ENCODE data around the gene TMEM233. TPM values are rescaled to one million over a fixed set of nuclear protein-coding genes. Genes with fewer than 3 reads are reported as not detected.

TMEM233 gene
- total RNA-seq, 5 donors from 2014 or later (not counting 1 experiment from before 2014, with no cell fraction given): not detected

- no peaks in the 10 kb centered on the region for H3K9me3 ChIP-seq
- peaks cover 0 to 12% (median 10%) of the 10 kb centered on the region in 3 donors for H3K4me1 Mint-ChIP-seq
- ChIA-PET CTCF (no interaction called here), POLR2A (no interaction called here)
- H3K27ac Mint-ChIP-seq: no peak overlapping the region
- H3K27me3 ChIP-seq (replicated peaks in 1 of 2; ENCODE audit: control insufficient read depth in 2 of 2, extremely low read depth in 1 of 2, insufficient read depth in 2 of 2, low read length in 1 of 2): no peaks in the 10 kb centered on the region
- ATAC-seq (replicated peaks in 1 of 4) (no peak), DNase-seq (no peak)
- H3K27me3 Mint-ChIP-seq: no peaks in the 10 kb centered on the region
- H3K27ac ChIP-seq (ENCODE audit: low read length): no peak overlapping the region
- H3K36me3 Mint-ChIP-seq: peaks cover 26% of the 10 kb centered on the region
- peaks cover 7 to 28% of the 10 kb centered on the region in 2 donors for H3K36me3 ChIP-seq (ENCODE audit: control insufficient read depth in 2 of 2, extremely low read depth in 1 of 2, insufficient read depth in 1 of 2, low read length in 1 of 2)
- H3K4me1 ChIP-seq (ENCODE audit: control insufficient read depth in 1 of 2, extremely low read depth in 1 of 2, insufficient read depth in 2 of 2, low read length in 2 of 2): no peaks in the 10 kb centered on the region
- 80% methylated on average over 1 of the region's 3 CpGs for WGBS (ENCODE audit: insufficient coverage)
- no peaks in the 10 kb centered on the region for H3K9me3 Mint-ChIP-seq
- H3K4me3 ChIP-seq (ENCODE audit: control insufficient read depth in 1 of 2, extremely low read depth in 1 of 2, low read length in 1 of 2): no peak overlapping the region
- no peak overlapping the region for H3K4me3 Mint-ChIP-seq
Measured at GRCh38 chr12:119683816-119684215, 90.2 kb downstream of the TMEM233 start.

DNA sequence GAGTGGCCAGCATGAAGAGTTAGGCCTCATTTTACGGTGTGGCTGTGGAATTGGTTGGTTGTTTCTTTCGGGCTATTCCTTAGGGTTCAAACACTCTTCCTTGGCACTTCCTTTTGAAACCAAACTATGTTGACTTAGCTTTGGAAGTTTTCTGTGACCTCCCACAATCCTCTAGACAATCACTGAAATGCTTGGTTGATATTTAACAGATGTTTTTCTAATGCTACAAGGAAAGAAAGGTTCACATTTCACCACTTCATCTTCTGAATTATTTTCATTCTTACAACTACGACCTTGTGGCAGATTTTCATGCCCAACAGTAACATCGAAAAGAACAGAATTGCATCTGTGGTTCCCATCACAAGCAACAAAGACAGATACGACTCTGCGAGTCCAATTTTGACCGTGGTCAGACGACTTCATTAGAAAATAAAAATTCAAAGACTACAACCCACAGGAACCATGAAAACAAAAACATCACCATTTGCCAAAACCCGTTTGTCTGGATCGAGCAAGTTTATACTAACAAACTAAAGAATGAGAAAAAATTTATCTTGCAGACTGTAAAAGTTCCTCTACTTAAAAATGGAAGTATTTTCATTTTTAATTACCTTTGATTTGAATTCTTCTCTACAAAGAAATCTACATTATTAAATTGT lies 91.3 kb downstream of the TMEM233 start:
- no peak for ATAC-seq (replicated peaks in 1 of 4)
- DNase-seq: no peak
- Histone ChIP-seq H3K27me3 (replicated peaks in 1 of 2; ENCODE audit: control insufficient read depth in 2 of 2, extremely low read depth in 1 of 2, insufficient read depth in 2 of 2, low read length in 1 of 2) (no peaks in the 10 kb centered on the region), H3K4me3 (ENCODE audit: control insufficient read depth in 1 of 2, extremely low read depth in 1 of 2, low read length in 1 of 2) (no peak overlapping the region), H3K36me3 (ENCODE audit: control insufficient read depth in 2 of 2, extremely low read depth in 1 of 2, insufficient read depth in 1 of 2, low read length in 1 of 2) (peaks cover 0 to 18% of the 10 kb centered on the region in 2 donors), H3K9me3 (no peaks in the 10 kb centered on the region), H3K4me1 (ENCODE audit: control insufficient read depth in 1 of 2, extremely low read depth in 1 of 2, insufficient read depth in 2 of 2, low read length in 2 of 2) (no peaks in the 10 kb centered on the region), H3K27ac (ENCODE audit: low read length) (no peak overlapping the region)
- 100% methylated on average over 5 of the region's 10 CpGs for WGBS (ENCODE audit: insufficient coverage)
- Mint-ChIP-seq H3K36me3 (peaks cover 18% of the 10 kb centered on the region), H3K27ac (no peak overlapping the region), H3K9me3 (no peaks in the 10 kb centered on the region), H3K4me1 (peaks cover 0 to 12% (median 10%) of the 10 kb centered on the region in 3 donors), H3K4me3 (no peak overlapping the region), H3K27me3 (no peaks in the 10 kb centered on the region)
- POLR2A ChIA-PET: no interaction called here
- CTCF ChIA-PET: no interaction called here

DNA sequence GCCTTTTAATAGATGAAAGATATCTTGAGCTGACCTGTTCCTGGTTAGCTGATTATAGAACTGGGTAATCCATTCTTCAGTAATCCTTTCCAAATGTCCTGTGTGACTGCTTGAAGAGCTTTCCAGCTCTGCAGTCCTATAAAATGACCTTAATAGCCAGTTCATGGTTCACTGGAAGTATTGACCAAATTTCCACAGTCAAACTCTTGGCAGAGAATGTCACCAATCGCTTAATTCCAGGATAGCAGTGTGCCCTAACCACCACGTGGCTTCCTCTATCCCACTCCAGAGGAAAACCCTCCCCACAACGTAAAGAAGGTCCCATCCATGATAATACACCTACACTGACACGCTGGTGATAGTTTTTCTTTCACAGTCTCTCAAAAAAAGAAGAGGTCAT lies 91.8 kb downstream of the TMEM233 start:
- no peak overlapping the region for H3K4me3 Mint-ChIP-seq
- Histone ChIP-seq H3K27ac (ENCODE audit: low read length) (no peak overlapping the region), H3K36me3 (ENCODE audit: control insufficient read depth in 2 of 2, extremely low read depth in 1 of 2, insufficient read depth in 1 of 2, low read length in 1 of 2) (peaks cover 0 to 13% of the 10 kb centered on the region in 2 donors), H3K4me1 (ENCODE audit: control insufficient read depth in 1 of 2, extremely low read depth in 1 of 2, insufficient read depth in 2 of 2, low read length in 2 of 2) (no peaks in the 10 kb centered on the region), H3K4me3 (ENCODE audit: control insufficient read depth in 1 of 2, extremely low read depth in 1 of 2, low read length in 1 of 2) (no peak overlapping the region), H3K27me3 (replicated peaks in 1 of 2; ENCODE audit: control insufficient read depth in 2 of 2, extremely low read depth in 1 of 2, insufficient read depth in 2 of 2, low read length in 1 of 2) (no peaks in the 10 kb centered on the region), H3K9me3 (no peaks in the 10 kb centered on the region)
- ChIA-PET POLR2A (no interaction called here), CTCF (no interaction called here)
- ATAC-seq (replicated peaks in 1 of 4) (no peak), DNase-seq (no peak)
- WGBS (ENCODE audit: insufficient coverage): 100% methylated on average over 2 of the region's 4 CpGs
- peaks cover 14% of the 10 kb centered on the region for H3K36me3 Mint-ChIP-seq
- H3K9me3 Mint-ChIP-seq: no peaks in the 10 kb centered on the region
- no peaks in the 10 kb centered on the region for H3K27me3 Mint-ChIP-seq
- H3K4me1 Mint-ChIP-seq: peaks cover 0 to 12% (median 10%) of the 10 kb centered on the region in 3 donors
- H3K27ac Mint-ChIP-seq: no peak overlapping the region

- H3K36me3 ChIP-seq (ENCODE audit: control insufficient read depth in 2 of 2, extremely low read depth in 1 of 2, insufficient read depth in 1 of 2, low read length in 1 of 2): peaks cover 0 to 3% of the 10 kb centered on the region in 2 donors
- H3K27me3 Mint-ChIP-seq: no peaks in the 10 kb centered on the region
- ATAC-seq (replicated peaks in 1 of 4) (no peak), DNase-seq (no peak)
- 98% methylated on average over 11 of the region's 12 CpGs for WGBS (ENCODE audit: insufficient coverage)
- no peak overlapping the region for H3K4me3 ChIP-seq (ENCODE audit: control insufficient read depth in 1 of 2, extremely low read depth in 1 of 2, low read length in 1 of 2)
- no peak overlapping the region for H3K4me3 Mint-ChIP-seq
- no peaks in the 10 kb centered on the region for H3K9me3 Mint-ChIP-seq
- H3K36me3 Mint-ChIP-seq: peaks cover 7% of the 10 kb centered on the region
- peaks cover 0 to 12% (median 10%) of the 10 kb centered on the region in 3 donors for H3K4me1 Mint-ChIP-seq
- H3K27ac ChIP-seq (ENCODE audit: low read length): no peak overlapping the region
- H3K9me3 ChIP-seq: no peaks in the 10 kb centered on the region
- ChIA-PET POLR2A (no interaction called here), CTCF (no interaction called here)
- H3K27ac Mint-ChIP-seq: no peak overlapping the region
- no peaks in the 10 kb centered on the region for H3K4me1 ChIP-seq (ENCODE audit: control insufficient read depth in 1 of 2, extremely low read depth in 1 of 2, insufficient read depth in 2 of 2, low read length in 2 of 2)
- no peaks in the 10 kb centered on the region for H3K27me3 ChIP-seq (replicated peaks in 1 of 2; ENCODE audit: control insufficient read depth in 2 of 2, extremely low read depth in 1 of 2, insufficient read depth in 2 of 2, low read length in 1 of 2)
Measured at GRCh38 chr12:119686355-119686754, 92.8 kb downstream of the TMEM233 start.

DNA sequence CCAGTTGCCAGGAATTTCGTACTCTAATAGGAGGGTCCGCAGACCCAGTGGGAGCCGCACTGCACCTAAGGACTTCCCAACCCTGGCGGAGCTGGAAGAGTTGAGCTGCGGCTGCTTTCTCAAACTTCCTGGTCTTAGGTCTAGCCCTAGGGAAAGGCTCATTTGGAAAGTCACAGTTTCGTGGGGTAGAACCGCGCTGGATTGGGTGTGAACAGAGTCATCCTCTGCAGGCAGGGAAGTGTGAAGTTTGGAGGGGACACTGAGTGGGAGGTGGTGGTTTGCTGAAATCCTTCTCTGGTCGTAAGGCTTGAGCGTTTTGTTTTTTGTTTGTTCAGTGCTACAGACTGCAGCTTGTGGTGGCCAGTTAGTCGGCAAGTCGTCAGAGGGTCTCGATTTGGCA lies 93.2 kb downstream of the TMEM233 start:
- Mint-ChIP-seq H3K27me3 (no peaks in the 10 kb centered on the region), H3K9me3 (no peaks in the 10 kb centered on the region), H3K36me3 (peaks cover 7% of the 10 kb centered on the region), H3K27ac (no peak overlapping the region), H3K4me1 (peaks cover 0 to 11% (median 10%) of the 10 kb centered on the region in 3 donors), H3K4me3 (no peak overlapping the region)
- Histone ChIP-seq H3K9me3 (no peaks in the 10 kb centered on the region), H3K27ac (ENCODE audit: low read length) (no peak overlapping the region), H3K4me1 (ENCODE audit: control insufficient read depth in 1 of 2, extremely low read depth in 1 of 2, insufficient read depth in 2 of 2, low read length in 2 of 2) (no peaks in the 10 kb centered on the region), H3K4me3 (ENCODE audit: control insufficient read depth in 1 of 2, extremely low read depth in 1 of 2, low read length in 1 of 2) (no peak overlapping the region), H3K27me3 (replicated peaks in 1 of 2; ENCODE audit: control insufficient read depth in 2 of 2, extremely low read depth in 1 of 2, insufficient read depth in 2 of 2, low read length in 1 of 2) (no peaks in the 10 kb centered on the region), H3K36me3 (ENCODE audit: control insufficient read depth in 2 of 2, extremely low read depth in 1 of 2, insufficient read depth in 1 of 2, low read length in 1 of 2) (no peaks in the 10 kb centered on the region)
- DNase-seq (no peak), ATAC-seq (replicated peaks in 1 of 4) (no peak)
- 94% methylated on average over 12 of the region's 13 CpGs for WGBS (ENCODE audit: insufficient coverage)
- ChIA-PET CTCF (no interaction called here), POLR2A (no interaction called here)

- H3K27ac Mint-ChIP-seq: no peak overlapping the region
- no peaks in the 10 kb centered on the region for H3K27me3 ChIP-seq (replicated peaks in 1 of 2; ENCODE audit: control insufficient read depth in 2 of 2, extremely low read depth in 1 of 2, insufficient read depth in 2 of 2, low read length in 1 of 2)
- H3K4me1 Mint-ChIP-seq: peaks cover 0 to 7% (median 4%) of the 10 kb centered on the region in 3 donors
- no peaks in the 10 kb centered on the region for H3K9me3 ChIP-seq
- H3K4me1 ChIP-seq (ENCODE audit: control insufficient read depth in 1 of 2, extremely low read depth in 1 of 2, insufficient read depth in 2 of 2, low read length in 2 of 2): no peaks in the 10 kb centered on the region
- H3K9me3 Mint-ChIP-seq: no peaks in the 10 kb centered on the region
- peaks cover 7% of the 10 kb centered on the region for H3K36me3 Mint-ChIP-seq
- no peak for DNase-seq
- no peak for ATAC-seq (replicated peaks in 1 of 4)
- WGBS (ENCODE audit: insufficient coverage): 94% methylated on average over 9 of the region's 14 CpGs
- H3K27me3 Mint-ChIP-seq: no peaks in the 10 kb centered on the region
- H3K4me3 ChIP-seq (ENCODE audit: control insufficient read depth in 1 of 2, extremely low read depth in 1 of 2, low read length in 1 of 2): no peak overlapping the region
- no peaks in the 10 kb centered on the region for H3K36me3 ChIP-seq (ENCODE audit: control insufficient read depth in 2 of 2, extremely low read depth in 1 of 2, insufficient read depth in 1 of 2, low read length in 1 of 2)
- H3K27ac ChIP-seq (ENCODE audit: low read length): no peak overlapping the region
- no peak overlapping the region for H3K4me3 Mint-ChIP-seq
- ChIA-PET POLR2A (interaction anchor here in 1 of 2 donors (0.7 kb wide), 1 partner anchor 15 kb away, joined by 4 read pairs; no protein-coding TSS in a partner anchor), CTCF (interaction anchor here in 1 of 2 donors (0.7 kb wide), 1 partner anchor 21 kb away, joined by 4 read pairs; no protein-coding TSS in a partner anchor)
Measured at GRCh38 chr12:119687406-119687805, 93.8 kb downstream of the TMEM233 start.
